Activated naive CD4-positive, alpha-beta T cell treated with anti-CD3 and anti-CD28 coated beads for 36 hours (primary cell): Measurements from ENCODE around the gene SMARCD3. TPM values are rescaled to one million over a fixed set of nuclear protein-coding genes. Genes with fewer than 3 reads are reported as not detected.

Experiments used
- CTCF ChIA-PET: fragments of 350-600 bp; sonication (Branson Sonifier 250); formaldehyde crosslinking; loops from one replicate; lab custom pipeline; 2021; ENCODE audit warnings: antibody characterized with exemption; lab: Charles Lee
- DNase-seq: peaks from one replicate; pipeline ENCODE4 v3.0.0-alpha.2; 2020
- H3K27ac Mint-ChIP-seq: one replicate; pipeline ENCODE4 v1.8.0; 2021; ENCODE audit warnings: mild to moderate bottlenecking, mixed read lengths
- H3K27me3 Mint-ChIP-seq: one replicate; pipeline ENCODE4 v1.8.0; 2021; ENCODE audit warnings: low read depth, mixed read lengths
- H3K36me3 Mint-ChIP-seq: one replicate; pipeline ENCODE4 v1.8.0; 2021; ENCODE audit warnings: low read depth, mixed read lengths
- H3K4me1 Mint-ChIP-seq: one replicate; pipeline ENCODE4 v1.8.0; 2021; ENCODE audit warnings: low read depth, mixed read lengths
- H3K4me3 Mint-ChIP-seq: one replicate; pipeline ENCODE4 v1.8.0; 2021; ENCODE audit warnings: mild to moderate bottlenecking, moderate library complexity, mixed read lengths
- H3K9me3 Mint-ChIP-seq: one replicate; pipeline ENCODE4 v1.8.0; 2021; ENCODE audit warnings: mixed read lengths
- intact Hi-C: fragments of 100-400 bp; cut with micrococcal nuclease; formaldehyde crosslinking; loops from one replicate; pipeline ENCODE4 v1.15.1; 2023
- total RNA-seq, 2 experiments: library from RNA; stranded (reverse); gene quantifications; one replicate each; pipeline ENCODE4 v1.2.3, GENCODE V29; 2021

SMARCD3 gene
- total RNA-seq, 2 experiments from 2014 or later: 4.5 to 5.8 TPM

DNA sequence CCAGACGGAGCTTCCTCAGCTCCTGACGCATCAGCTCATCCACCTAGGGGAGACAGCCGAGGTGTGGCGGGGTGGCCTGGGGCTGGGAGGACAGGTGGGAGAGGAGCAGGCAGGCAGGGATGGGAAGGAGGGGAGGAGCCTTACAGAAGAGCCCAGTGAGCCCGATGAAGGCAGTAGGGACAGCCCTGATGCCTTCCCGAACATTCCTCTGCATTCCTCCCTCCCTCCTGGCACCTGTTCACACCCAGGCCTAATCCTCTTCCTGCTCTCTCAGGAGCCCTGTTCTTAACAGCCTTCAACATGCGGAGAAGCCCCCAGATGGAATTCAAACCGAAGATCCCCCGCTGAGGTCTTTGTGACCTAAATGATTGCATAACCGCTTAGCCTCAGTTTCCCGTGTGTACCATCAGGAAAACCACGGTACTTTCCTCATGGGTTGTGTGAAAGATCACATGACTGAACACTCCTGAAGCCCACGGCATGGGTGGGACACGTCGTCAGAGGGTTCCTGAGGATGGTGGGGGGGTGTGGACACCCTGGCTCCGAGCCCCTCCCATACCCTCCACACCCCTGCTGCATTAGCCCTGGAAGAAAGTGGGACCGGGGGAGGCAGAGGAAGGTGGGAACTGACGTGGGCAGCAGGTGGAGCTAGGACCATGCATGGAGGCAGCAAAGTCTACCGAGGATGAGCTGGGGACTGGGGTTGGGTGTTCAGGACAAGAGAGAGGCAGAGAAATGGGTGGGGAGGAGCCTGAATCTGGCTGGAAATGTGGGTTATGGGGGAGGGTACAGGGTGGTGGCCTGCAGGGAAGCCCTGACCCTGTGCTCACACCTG, 52.7 kb downstream of the SMARCD3 start:
- no peaks in the 10 kb centered on the region for H3K9me3 Mint-ChIP-seq
- no peaks in the 10 kb centered on the region for H3K4me1 Mint-ChIP-seq
- H3K4me3 Mint-ChIP-seq: no peak overlapping the region
- DNase-seq: no peak
- CTCF ChIA-PET: interaction anchor here (1.0 kb wide), 1 partner anchor 47 kb away, joined by 3 read pairs; no protein-coding TSS in a partner anchor
- intact Hi-C loops: no loop called here
- H3K36me3 Mint-ChIP-seq: no peaks in the 10 kb centered on the region
- no peaks in the 10 kb centered on the region for H3K27me3 Mint-ChIP-seq
- H3K27ac Mint-ChIP-seq: no peak overlapping the region

GRCh38 chr7:151194188-151194587, 54.3 kb downstream of the SMARCD3 start:
- no peak overlapping the region for H3K4me3 Mint-ChIP-seq
- intact Hi-C loops: no loop called here
- H3K4me1 Mint-ChIP-seq: no peaks in the 10 kb centered on the region
- H3K36me3 Mint-ChIP-seq: no peaks in the 10 kb centered on the region
- DNase-seq: no peak
- no peak overlapping the region for H3K27ac Mint-ChIP-seq
- H3K27me3 Mint-ChIP-seq: no peaks in the 10 kb centered on the region
- H3K9me3 Mint-ChIP-seq: no peaks in the 10 kb centered on the region
- CTCF ChIA-PET: no interaction called here

DNA sequence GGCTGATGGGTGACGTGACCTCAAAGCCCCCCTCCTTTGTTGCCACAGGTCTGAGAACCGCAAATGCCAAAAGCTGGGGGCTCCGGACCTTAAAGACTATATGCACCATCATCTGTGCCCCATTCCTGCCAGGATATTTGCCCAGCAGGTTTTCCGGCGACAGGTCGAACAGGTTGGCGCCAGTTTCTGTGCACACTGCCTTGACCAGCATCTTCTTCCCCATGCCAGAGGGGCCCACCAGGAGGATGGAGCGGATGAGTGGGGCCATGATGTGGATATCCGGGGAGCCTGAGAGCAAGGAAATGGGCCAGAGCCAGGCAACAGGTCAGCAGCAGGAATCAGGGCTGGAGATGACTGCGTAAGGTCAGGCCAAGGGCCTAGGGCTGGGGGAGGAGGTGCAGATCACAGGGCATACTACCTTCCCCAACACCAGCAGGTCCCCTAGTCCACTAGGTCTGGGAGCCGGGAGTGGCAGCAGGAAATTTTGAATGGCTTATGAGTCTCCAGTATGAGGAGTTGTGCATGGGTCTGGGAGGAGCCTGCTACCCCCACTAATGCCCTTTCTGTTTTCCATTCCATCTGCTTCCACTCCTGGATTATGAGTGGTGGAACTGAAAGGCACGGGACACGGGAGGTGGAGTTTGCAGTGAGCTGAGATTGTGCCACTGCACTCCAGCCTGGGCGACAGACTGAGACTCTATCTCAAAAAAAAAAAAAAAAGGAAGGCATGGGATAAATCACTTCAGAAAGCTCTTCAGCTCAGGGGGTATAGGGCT, 55.1 kb downstream of the SMARCD3 start:
- intact Hi-C loops: no loop called here
- no peak overlapping the region for H3K4me3 Mint-ChIP-seq
- CTCF ChIA-PET: no interaction called here

GRCh38 chr7:151192002-151192539, 56.4 kb downstream of the SMARCD3 start:
- Mint-ChIP-seq H3K9me3 (no peaks in the 10 kb centered on the region), H3K27me3 (no peaks in the 10 kb centered on the region), H3K4me1 (no peaks in the 10 kb centered on the region), H3K27ac (no peak overlapping the region), H3K36me3 (no peaks in the 10 kb centered on the region), H3K4me3 (no peak overlapping the region)
- CTCF ChIA-PET: no interaction called here
- DNase-seq: no peak
- intact Hi-C loops: no loop called here

More for the DNA sequence above, 55.1 kb downstream of the SMARCD3 start:
- Mint-ChIP-seq H3K9me3 (no peaks in the 10 kb centered on the region), H3K27me3 (no peaks in the 10 kb centered on the region), H3K4me1 (no peaks in the 10 kb centered on the region), H3K36me3 (no peaks in the 10 kb centered on the region), H3K27ac (no peak overlapping the region)
- DNase-seq: no peak

- DNase-seq: no peak
- no peaks in the 10 kb centered on the region for H3K27me3 Mint-ChIP-seq
- no peaks in the 10 kb centered on the region for H3K4me1 Mint-ChIP-seq
- CTCF ChIA-PET: interaction anchor here (0.6 kb wide), 1 partner anchor 59 kb away, joined by 3 read pairs; no protein-coding TSS in a partner anchor
- H3K9me3 Mint-ChIP-seq: no peaks in the 10 kb centered on the region
- H3K4me3 Mint-ChIP-seq: no peak overlapping the region
- intact Hi-C loops: no loop called here
- H3K27ac Mint-ChIP-seq: no peak overlapping the region
- no peaks in the 10 kb centered on the region for H3K36me3 Mint-ChIP-seq
These were observed 57.0 kb downstream of the SMARCD3 start for GRCh38 chr7:151191544-151191943.

GRCh38 chr7:151189038-151189437, 59.5 kb downstream of the SMARCD3 start:
- intact Hi-C loops: no loop called here
- CTCF ChIA-PET: no interaction called here
- no peaks in the 10 kb centered on the region for H3K36me3 Mint-ChIP-seq
- H3K4me3 Mint-ChIP-seq: no peak overlapping the region
- no peaks in the 10 kb centered on the region for H3K9me3 Mint-ChIP-seq
- H3K4me1 Mint-ChIP-seq: no peaks in the 10 kb centered on the region
- DNase-seq: no peak
- no peak overlapping the region for H3K27ac Mint-ChIP-seq
- no peaks in the 10 kb centered on the region for H3K27me3 Mint-ChIP-seq

Other genes with a start within 250 kb of the SMARCD3 start
- gene ATG9B, start 224.2 kb downstream of the SMARCD3 start, total RNA-seq: 1 to 10 TPM; 2.8 to 4.0 TPM
- gene ABCB8, start 220.2 kb downstream of the SMARCD3 start, total RNA-seq: 10 to 100 TPM; 41.3 to 47.8 TPM
- 1 to 10 TPM; 6.8 to 7.9 TPM for gene ASIC3, start 200.2 kb downstream of the SMARCD3 start, total RNA-seq
- gene CDK5, start 190.8 kb downstream of the SMARCD3 start, total RNA-seq: 10 to 100 TPM in 1 of 2 experiments, 1 to 10 TPM in 1; 10.0 to 10.1 TPM
- 10 to 100 TPM; 25.6 to 29.7 TPM for gene SLC4A2, start 189.1 kb downstream of the SMARCD3 start, total RNA-seq
- 10 to 100 TPM; 43.6 to 45.7 TPM for gene FASTK, start 167.9 kb downstream of the SMARCD3 start, total RNA-seq
- 10 to 100 TPM; 30.2 to 35.0 TPM for gene TMUB1, start 165.2 kb downstream of the SMARCD3 start, total RNA-seq
- gene AGAP3, start 162.2 kb downstream of the SMARCD3 start, total RNA-seq: 10 to 100 TPM; 16.7 to 17.7 TPM
- gene GBX1, start 81.0 kb downstream of the SMARCD3 start, total RNA-seq: not detected
- not detected for gene ASB10, start 61.4 kb downstream of the SMARCD3 start, total RNA-seq
- not detected for gene H2BK1, start 38.2 kb downstream of the SMARCD3 start, total RNA-seq
- 10 to 100 TPM; 33.9 to 35.5 TPM for gene ABCF2, start 21.5 kb downstream of the SMARCD3 start, total RNA-seq
- 10 to 100 TPM; 21.0 TPM for gene CHPF2, start 16.2 kb downstream of the SMARCD3 start, total RNA-seq
- gene NUB1, start 93.1 kb upstream of the SMARCD3 start, total RNA-seq: 10 to 100 TPM; 46.6 to 50.3 TPM
- not detected for gene WDR86, start 161.3 kb upstream of the SMARCD3 start, total RNA-seq
- gene CRYGN, start 191.4 kb upstream of the SMARCD3 start, total RNA-seq: not detected